ENCODE results near the gene ERP44.
A peak's percentile ranks its signal among the peaks of the same experiment; 100 is the strongest.
"Not testable (repeated sequence)": the region's sequence is repeated elsewhere in the genome, so short reads cannot be mapped to it uniquely, and the experiment has no call there.

Gene ERP44

DNA sequence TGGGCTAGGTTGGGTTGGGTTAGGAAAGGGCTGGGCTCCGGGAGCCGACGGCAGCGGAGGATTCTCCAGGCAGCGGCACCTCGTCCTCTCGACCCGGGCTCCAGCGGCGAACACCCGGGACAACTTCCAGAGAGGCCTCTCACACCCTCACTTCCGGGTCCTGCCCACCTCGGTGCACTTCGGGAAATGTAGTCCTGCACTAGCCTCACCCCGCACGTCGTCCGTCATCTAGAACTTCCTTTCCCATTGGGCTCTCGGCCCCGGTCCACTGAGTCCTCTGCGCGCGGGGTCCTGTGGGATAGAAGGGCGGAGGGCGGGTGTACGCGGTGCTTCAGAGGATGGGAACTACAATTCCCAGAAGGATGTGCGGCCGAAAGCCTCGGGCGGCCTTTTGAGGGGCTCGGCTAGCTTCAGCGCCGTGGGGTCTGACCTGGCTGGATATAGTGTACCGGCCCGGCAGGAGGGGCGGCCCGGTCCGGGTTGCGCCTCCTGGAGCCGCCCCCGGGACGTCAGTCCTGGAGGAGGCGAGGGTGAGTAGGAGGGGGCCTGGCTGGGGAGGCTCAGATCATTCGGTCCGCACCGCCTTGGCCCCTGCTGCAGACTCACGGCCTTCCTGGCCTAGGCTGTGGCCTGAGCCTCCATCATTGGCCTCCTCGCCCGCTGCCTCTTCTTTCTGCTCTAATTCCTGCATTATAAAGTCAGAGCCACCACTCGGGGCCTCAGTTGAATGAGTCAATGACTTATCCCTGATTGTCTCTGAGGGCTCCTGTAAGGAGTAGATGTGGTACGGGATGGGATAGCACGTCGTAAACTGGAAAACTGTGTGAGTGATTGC, at the start of gene ERP44, which contains the start of gene INVS:
Gene ERP44 (minus strand): TSS at position 114 of the 835 bp plus-strand sequence. CDS start 160 bp downstream, outside the sequence.
Gene INVS (plus strand): TSS at position 357 of the 835 bp plus-strand sequence. CDS start 5,279 bp downstream, outside the sequence.
- DNase-seq, result peak; percentile 97

- not testable (repeated sequence) for DNase-seq
Observed at GRCh38 chr9:100145976-100146375, 47.2 kb upstream of the ERP44 start.

DNA sequence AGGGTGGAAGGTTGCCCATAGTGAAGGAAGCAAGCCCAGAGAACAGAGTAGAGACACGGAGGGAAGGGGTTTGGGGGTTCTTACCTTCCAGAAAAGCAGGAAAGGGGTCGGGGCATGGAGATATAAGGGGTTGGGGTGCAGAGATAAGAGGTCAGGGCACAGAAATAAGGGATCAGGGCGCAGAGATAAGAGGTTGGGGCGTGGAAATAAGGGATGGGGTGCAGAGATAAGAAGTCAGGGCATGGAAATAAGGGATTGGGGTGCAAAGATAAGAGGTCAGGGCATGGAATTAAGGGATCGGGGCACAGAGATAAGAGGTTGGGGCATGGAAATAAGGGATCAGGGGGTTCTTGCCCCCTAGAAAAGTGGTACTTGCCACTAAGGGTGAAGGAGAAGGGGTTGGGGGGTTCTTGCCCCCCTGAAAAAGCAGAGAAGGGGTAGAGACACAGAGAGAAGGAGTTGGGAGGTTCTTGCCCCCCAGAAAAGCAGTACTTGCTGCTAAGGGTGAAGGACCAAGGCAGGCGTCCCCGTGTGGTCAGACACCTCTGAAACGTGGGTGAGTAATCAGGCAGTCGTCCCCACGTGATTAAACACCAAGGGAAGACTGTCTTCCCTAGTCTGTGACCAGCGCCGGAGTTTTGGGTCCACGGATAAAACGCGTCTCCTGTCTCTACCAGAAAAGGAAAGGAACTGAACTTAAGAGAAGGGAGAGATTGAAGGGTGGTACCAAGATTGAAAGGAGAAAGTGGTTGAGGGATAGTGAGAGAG, 46.6 kb upstream of the ERP44 start:
- not testable (repeated sequence) for DNase-seq

- DNase-seq, result not testable (repeated sequence)
Observed at GRCh38 chr9:100141862-100142261, 43.1 kb upstream of the ERP44 start.

- DNase-seq, result not testable (repeated sequence)
Observed at GRCh38 chr9:100140303-100140702, 41.5 kb upstream of the ERP44 start.

DNA sequence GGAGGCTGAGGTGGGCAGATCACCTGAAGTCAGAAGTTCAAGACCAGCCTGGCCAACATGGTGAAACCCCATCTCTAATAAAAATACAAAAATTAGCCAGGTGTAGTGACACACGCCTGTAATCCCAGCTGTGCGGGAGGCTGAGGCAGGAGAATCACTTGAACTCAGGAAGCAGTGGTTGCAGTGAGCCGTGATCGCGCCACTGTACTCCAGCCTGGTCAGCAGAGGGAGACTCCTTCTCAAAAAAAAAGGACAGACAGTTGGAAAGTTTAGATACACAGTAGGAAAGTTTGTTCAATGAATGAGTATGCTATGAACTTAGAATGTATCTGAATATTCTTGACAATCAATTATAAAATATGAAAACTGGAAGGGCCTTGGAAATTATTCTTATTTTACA, 38.0 kb upstream of the ERP44 start:
- not testable (repeated sequence) for DNase-seq

DNA sequence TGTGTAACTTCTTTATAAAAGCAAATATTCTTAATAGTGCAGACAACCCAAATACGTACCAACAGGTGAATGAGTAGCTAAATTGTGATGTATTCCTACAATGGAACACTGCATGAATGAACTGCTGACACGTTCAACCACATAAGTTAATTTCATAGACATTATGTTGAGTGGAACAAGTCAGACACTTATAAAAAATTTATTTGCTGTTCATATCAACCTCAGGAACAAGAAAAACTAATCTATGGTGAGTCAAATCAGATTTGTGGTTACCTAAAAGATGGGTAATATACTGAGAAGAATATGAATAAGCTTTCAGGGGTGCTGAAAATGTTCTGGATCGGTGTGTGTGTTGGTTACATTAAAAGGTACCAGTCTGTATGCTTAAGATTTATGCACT, 35.9 kb upstream of the ERP44 start:
- DNase-seq, result no peak

DNA sequence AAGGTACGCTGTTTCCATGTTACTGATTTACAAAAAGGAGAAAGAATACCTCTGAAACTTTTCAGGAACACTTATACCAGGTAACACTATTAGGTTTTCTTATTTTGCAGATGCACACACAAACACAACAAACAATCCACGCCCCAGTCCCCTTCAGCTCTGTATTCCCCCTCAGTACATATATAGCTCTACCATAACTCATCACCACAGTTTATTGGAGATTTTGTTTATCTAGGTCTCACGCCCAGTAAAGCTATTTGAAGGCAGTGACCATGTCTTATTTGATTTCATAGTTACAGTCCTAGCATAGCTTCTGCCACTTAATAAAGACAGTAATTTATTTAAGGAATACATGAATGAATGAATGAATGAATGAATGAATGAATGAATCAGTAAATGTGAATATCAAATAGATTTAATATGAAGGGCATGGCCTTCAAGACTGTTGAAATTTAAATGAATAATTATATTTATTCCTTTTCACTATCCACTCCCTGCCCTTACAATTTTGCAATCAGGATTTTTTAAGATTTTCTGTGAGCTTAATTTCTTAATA, 33.2 kb upstream of the ERP44 start:
- no peak for DNase-seq

GRCh38 chr9:100131216-100131615, 32.4 kb upstream of the ERP44 start:
- DNase-seq, result no peak

GRCh38 chr9:100129772-100130171, 31.0 kb upstream of the ERP44 start:
- DNase-seq, result no peak

DNA sequence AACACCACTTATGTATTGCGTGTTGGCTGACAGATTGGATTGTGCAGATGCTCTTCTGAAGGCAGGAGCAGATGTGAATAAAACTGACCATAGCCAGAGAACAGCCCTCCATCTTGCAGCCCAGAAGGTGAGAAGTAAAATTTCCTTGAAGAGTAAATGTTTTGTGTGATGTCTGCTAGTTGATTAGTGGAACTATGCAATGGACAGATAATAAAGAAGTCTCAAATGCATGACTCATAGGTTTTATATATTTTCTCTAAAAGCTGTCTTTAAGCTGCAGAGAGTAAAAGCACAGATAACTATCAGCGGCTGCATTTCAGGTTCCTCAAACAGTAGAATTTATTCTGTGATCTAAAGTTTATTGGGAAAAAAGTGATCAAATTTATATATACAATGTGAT, 27.6 kb upstream of the ERP44 start:
- no peak for DNase-seq

DNA sequence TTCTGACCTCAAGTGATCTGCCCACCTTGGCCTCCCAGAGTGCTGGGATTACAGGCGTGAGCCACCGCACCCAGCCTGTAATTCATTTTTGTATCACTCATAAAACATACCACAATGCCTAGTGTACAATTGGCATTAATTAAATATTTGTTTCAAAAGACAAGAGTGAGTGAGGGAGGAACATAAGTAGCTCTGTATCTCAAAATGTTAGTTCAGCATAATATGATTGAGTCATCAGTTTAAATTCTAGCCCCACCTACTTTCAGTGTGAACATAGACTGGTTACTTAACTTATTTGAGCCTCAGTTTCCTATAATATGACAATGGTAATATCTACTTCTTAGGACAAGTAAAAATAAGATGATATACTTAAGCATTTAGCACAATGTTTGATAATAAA, 27.1 kb upstream of the ERP44 start:
- DNase-seq, result no peak

- no peak for DNase-seq
Observed at GRCh38 chr9:100125236-100125635, 26.4 kb upstream of the ERP44 start.

GRCh38 chr9:100120286-100120685, 21.5 kb upstream of the ERP44 start:
- DNase-seq, result no peak

GRCh38 chr9:100117316-100117715, 18.5 kb upstream of the ERP44 start:
- DNase-seq, result no peak

DNA sequence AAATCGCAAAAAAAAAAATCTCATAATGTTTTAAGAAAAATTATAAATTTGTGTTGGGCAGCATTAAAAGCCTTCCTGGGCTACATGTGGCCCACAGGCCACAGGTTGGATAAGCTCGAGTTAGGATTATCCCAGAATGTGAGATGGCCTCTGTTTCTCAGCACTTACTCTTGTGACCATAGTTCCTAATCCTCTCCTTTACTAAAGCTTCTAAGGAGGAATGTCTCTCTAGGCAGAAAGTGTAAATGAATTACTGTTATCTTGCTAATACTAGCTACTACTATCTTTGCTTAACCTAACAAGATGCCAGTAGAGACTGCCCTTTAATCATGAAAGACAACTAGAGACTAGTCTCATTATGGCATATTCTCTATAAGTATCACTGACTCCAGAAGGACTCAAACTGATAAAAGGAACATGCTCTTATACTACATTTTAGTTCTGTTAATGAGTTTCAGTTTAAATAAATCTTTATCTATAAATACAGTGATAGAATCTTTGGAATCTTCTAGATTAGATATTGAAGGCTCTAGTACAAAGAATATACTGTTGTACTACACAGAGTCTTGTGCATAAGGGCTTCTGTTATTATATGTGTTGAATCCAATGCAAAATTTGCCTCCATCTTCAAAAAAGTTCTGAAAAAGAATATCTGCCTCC, 14.0 kb upstream of the ERP44 start:
- DNase-seq, result no peak

DNA sequence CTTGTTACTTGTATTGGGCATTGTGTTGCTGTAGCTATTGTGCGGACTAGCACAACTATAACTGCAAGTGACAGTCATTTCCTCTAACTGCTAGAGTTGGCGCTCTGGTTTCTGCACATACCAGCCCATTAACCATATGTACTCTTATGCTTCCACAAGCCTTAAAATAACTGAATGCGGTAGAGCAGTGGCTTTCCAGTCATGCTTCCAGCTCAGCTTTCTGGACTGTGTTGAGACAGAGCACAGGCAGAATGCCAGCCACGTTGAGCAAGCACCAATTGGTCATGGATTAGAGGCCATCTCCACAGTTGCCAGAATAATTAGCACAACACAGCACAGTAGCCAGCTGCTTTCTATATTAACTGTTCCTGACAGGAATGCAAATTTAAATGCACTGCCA, 12.4 kb upstream of the ERP44 start:
- DNase-seq, result peak; percentile 27

GRCh38 chr9:100108559-100108958, 9.8 kb upstream of the ERP44 start:
- DNase-seq, result no peak

DNA sequence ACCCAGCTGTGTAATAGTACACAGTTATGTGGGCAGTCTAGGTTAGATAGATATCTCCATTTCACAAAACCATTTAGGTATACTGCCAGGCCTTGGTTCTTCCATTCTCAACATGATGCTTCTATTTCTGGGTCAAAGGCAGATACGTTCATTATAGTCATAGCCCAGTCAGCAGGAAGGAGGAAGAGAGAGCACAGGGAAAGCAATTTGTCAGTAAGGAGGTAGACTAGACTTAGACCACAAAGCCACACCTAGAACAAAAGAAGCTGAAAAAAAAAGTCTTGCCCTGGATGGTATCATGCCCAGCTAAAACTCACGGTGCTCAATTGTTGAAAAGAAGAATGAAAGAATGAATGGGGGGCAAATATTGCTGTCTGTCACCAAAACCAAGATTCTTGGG, 7.8 kb upstream of the ERP44 start:
- DNase-seq, result no peak

GRCh38 chr9:100105861-100106260, 7.1 kb upstream of the ERP44 start:
- DNase-seq, result no peak

- DNase-seq, result no peak
Observed at GRCh38 chr9:100104314-100104713, 5.5 kb upstream of the ERP44 start.

DNA sequence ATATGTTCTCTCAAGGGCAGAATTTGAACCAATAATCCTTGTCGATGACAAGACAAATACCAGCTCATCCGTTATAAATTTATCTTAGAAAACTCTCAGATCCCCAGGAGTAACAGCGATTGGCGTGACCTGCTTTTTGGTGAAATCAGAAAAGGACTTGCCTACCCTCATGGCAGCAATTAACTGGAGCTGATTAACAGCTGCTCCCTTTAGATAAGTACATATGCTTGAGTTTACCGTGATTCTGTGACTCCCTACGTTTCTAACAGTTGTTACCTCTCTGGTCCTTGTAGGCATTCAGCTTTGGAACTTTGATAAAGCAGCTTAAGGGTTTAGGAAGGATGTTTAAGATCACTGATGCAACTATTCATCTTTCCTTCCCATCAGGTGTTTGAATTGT, 2.8 kb upstream of the ERP44 start:
- no peak for DNase-seq

DNA sequence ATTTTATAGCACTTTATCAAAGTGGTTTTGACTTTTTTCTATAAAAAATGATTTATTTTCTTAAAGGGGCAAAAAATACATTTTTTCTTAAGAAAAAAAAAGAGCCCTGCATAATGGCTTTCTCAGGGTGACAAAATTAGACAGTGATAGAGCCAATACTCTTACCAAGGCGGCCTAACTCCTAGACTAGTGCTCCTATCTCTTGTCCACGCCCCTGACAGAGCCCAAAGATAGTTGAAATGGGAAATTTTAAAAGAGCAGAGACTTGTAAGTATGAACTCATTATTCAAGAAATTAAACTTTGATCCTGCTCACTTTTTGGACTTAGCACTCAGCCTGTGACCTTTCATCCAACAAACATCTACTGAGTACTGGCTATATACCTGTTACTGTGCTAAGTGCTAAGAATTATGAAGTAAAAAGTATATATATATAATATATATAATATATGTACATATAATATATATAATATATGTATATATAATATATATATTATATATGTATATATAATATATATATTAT, 1.4 kb upstream of the ERP44 start:
- DNase-seq, result no peak
